WI38 (cell line): ENCODE measurements around the gene NEDD1.

Experiments
- H3K4me3 ChIP-seq: 2 replicates; pipeline ENCODE4 v1.5.1; 2011; ENCODE audit warnings: low read depth, mild to moderate bottlenecking, control low read depth, low read length
- TF ChIP-seq, protein P1 (sequence below): IDR thresholded peaks from 2 replicates; pipeline ENCODE4 v1.5.1; 2012; ENCODE audit warnings: low read depth, mild to moderate bottlenecking, control low read depth, low read length

Gene NEDD1

DNA sequence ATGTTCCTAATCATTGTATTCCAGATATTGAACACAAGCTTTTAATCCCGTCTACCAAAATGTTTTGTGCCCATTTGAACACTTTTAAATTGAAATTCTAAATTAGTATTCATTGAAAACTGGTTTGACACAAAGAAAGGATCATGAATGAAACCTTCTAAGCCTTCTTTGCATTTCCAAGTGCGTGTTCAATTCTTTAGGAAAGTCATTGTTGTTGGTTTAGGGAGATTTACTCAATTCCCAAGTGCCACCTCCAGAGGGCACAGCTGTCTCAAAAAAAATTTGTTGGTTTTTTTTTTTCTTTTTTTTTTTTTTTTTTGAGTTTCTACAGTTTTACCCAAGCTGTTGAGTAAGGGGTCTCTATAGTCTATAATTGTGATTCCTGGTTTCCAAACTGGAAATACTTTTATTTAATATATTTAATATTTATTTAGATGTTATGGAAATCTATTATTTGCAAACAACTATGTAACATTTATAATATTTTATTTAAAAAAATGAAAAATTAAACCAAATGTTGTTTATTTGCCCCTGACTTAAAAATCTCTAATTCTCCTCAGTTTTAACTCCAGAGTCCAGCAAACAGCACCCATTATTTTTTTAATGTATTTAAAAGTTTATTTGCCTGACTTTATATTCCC is 79.9 kb downstream of the NEDD1 start:
- H3K4me3 ChIP-seq = no peak overlapping the region

DNA sequence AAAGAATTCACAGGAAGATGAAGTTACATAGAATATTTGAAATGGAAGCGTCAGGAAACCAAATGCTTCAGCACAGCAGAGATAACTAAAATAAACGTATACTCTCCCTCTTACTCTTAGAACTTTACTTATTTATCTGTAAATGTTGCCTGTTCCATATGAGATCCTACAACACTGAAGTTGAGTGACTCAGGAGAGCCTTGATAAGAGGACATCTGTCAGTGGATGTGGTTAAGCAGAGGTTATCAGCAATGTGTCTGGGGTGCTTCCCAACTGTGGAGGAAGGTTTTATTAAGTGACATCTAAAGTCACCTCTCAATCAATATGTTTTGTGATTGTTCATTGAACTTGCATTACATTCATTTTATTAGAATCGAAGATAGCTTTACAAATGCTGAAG is 81.9 kb downstream of the NEDD1 start:
- H3K4me3 ChIP-seq = no peak overlapping the region
- TF ChIP-seq, protein P1, sequence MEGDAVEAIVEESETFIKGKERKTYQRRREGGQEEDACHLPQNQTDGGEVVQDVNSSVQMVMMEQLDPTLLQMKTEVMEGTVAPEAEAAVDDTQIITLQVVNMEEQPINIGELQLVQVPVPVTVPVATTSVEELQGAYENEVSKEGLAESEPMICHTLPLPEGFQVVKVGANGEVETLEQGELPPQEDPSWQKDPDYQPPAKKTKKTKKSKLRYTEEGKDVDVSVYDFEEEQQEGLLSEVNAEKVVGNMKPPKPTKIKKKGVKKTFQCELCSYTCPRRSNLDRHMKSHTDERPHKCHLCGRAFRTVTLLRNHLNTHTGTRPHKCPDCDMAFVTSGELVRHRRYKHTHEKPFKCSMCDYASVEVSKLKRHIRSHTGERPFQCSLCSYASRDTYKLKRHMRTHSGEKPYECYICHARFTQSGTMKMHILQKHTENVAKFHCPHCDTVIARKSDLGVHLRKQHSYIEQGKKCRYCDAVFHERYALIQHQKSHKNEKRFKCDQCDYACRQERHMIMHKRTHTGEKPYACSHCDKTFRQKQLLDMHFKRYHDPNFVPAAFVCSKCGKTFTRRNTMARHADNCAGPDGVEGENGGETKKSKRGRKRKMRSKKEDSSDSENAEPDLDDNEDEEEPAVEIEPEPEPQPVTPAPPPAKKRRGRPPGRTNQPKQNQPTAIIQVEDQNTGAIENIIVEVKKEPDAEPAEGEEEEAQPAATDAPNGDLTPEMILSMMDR = no peak

More for the DNA sequence above, 79.9 kb downstream of the NEDD1 start:
- TF ChIP-seq, protein P1 = peak; percentile 22; the same call in 1 of the 2 replicates

DNA sequence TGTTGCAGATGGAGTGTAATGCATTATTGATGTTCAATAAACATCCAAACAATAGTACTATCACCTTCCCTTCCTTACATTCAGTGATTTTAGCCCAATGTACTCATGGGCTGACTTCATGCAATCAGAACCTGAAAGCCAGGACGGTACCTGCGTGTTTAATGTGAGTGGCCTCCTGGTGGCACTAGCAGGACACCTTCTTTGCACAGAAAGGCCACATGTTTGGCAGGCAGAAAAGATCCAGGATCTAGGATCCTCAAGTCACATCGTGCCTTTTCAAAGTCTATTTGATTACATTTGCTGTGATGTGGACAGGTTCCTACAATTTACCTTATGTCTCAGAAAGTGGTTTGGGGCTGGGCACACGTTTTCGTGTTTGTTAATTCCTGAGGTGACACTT is 82.9 kb downstream of the NEDD1 start:
- H3K4me3 ChIP-seq = no peak overlapping the region
- TF ChIP-seq, protein P1 = no peak

DNA sequence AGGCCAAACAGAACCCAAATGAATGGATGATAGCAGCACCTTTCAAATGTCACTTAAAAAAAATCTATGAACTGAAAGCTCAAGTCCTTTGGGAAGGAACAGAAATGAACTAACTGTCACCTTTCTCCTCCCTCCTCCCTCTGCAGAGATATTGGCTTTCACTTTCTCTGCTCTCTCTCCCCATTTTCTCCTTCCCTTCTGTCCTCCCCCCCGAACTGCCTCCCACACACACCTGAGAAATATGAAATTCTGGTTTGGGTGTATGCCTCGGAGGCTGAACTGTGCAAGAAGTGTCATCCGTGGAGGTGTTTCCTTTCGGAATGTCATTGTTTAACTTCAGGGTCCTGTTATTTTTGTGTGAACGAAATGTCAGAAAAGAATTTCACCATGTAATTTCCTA is 87.8 kb downstream of the NEDD1 start:
- TF ChIP-seq, protein P1 = no peak

DNA sequence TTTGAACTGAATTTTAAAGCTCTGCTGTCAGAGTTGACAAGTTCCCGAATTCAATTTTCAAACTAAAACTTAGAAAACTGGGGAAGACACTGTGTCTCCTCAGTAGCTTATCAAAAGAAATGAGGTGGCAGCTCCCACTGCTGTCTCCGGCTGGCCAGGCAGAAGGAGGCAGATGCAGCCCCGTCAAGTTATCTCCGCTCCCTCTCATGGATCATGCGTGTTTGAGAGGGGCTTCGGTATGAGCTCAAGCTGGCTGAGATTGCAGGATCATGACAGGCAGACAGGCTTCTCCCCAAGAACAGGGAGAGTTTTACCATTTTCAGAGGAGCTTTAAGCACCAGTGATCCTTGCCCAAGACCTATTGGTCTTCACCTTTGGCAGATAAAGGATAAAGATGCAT is 88.8 kb downstream of the NEDD1 start:
- TF ChIP-seq, protein P1 = no peak
- H3K4me3 ChIP-seq = no peak overlapping the region

More for the DNA sequence above, 87.8 kb downstream of the NEDD1 start:
- H3K4me3 ChIP-seq = no peak overlapping the region

DNA sequence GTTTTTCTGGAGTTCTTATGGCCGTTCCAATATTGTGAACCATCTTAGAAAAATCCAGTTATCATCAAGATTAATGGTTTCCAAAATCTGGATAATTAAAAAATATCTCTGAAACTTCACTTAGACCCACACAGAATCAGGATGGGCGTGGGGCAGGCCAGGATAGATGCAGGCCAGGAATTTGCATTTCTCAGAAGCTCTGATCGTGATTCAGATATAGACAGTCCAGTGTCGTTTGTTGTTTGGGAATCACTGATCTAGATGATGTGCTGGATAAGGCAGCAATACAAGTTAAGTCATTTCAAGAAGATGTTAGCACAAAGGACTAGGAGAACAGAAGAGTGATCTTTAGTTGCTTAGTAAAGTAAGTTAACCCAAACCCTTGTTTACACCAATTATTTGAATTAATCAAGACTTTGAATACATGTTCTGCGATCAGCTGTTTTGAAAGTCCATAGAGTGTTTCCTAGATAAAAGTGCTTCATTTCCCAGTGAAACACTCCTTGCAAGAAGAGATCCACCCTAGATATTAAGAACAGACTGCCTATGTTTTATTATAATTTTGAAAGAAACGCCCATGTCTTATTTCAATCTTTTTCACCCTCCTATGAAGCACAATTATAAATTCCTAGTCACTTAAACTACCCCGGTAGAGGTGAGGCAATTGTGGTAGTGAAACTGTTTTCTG is 90.9 kb downstream of the NEDD1 start:
- TF ChIP-seq, protein P1 = no peak

DNA sequence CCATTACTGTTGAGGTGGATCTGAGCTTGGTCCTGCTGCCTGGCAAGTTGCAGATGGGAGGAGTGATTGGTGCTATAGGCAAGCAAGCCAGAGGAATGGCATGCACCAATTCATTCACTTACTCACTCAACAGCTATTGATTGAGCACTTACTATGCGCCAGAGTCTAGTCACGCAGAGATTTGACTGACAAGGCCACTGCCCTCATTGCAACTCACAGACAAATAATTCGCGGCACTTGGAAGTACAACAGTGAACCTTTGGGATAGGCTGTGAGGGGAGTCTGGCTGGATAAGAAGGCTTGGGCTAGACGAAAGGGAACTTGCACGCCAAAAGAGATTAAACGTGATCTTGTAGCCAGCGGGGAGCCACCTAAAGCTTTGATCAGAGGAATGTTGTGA is 96.2 kb downstream of the NEDD1 start:
- no peak overlapping the region for H3K4me3 ChIP-seq
- TF ChIP-seq, protein P1 = no peak

More for the DNA sequence above, 90.9 kb downstream of the NEDD1 start:
- H3K4me3 ChIP-seq = no peak overlapping the region
